ENCODE measurements around the gene KATNB1. TPM values are rescaled to one million over a fixed set of nuclear protein-coding genes. Genes with fewer than 3 reads are reported as not detected.
"Not testable (repeated sequence)": the region's sequence is repeated elsewhere in the genome, so short reads cannot be mapped to it uniquely, and the experiment has no call there.

The KATNB1 gene
- total RNA-seq, 1 experiment from 2014 or later, result 62.7 TPM

GRCh38 chr16:57784334-57784733 lies 48.8 kb downstream of the KATNB1 start:
- no peak for DNase-seq
- Histone ChIP-seq H3K4me3 (no peak overlapping the region), H3K9me3 (no peaks in the 10 kb centered on the region), H3K36me3 (peaks cover 93% of the 10 kb centered on the region), H3K27me3 (no peaks in the 10 kb centered on the region)

GRCh38 chr16:57785385-57785784 lies 49.8 kb downstream of the KATNB1 start:
- Histone ChIP-seq H3K4me3 (no peak overlapping the region), H3K36me3 (peaks cover 95% of the 10 kb centered on the region), H3K9me3 (no peaks in the 10 kb centered on the region), H3K27me3 (no peaks in the 10 kb centered on the region)
- no peak for DNase-seq

- Histone ChIP-seq H3K27me3 (no peaks in the 10 kb centered on the region), H3K9me3 (no peaks in the 10 kb centered on the region), H3K36me3 (peaks cover 97% of the 10 kb centered on the region), H3K4me3 (no peak overlapping the region)
- DNase-seq, result no peak
Observed at GRCh38 chr16:57785924-57786323, 50.4 kb downstream of the KATNB1 start.

DNA sequence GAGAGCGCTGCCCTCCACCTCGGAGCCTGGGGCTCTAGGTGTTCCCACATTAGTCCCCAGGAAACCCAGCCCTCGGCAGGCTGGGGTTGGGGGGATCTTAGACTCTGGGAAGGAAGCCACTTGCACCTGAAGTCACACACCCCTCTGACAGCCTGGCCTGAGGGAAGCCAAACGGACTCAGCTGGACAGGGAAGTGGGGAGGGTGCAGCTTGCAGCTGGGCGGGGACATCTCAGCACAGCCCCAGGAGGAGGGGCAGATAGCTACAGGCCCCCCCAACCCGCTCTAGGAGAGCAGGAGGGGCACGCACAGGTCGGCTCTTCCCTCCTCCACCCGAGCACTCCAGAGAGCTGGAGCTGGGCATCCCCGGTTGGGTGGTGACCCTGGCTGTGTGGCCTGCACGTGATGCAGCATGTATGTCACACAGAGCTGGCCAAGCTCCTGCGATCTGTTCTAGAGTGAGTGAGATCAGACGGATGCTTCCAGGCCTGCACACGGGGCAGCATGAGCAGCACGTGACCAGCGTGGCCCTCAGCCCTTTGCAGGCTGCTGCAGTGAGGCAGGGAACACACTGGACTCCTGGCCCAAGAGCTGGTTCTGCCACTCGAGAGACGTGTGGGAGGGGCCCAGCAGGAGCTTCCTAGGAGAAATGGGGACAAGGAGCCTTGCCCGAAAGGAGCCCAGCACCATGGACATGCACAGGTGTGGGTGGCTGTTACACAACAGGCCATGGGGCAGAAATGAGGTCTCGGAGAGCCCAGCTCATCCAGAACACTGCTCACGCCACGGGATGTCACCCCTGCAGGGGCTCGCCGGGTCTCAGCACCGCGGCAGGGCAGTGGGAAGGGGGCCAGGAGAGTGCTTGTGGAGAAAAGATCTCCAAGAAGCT lies 51.3 kb downstream of the KATNB1 start:
- Histone ChIP-seq H3K27me3 (no peaks in the 10 kb centered on the region), H3K9me3 (no peaks in the 10 kb centered on the region), H3K4me3 (no peak overlapping the region), H3K36me3 (peaks cover 97% of the 10 kb centered on the region)
- no peak for DNase-seq

- no peak overlapping the region for H3K4me3 ChIP-seq
- DNase-seq, result no peak
- peaks cover 97% of the 10 kb centered on the region for H3K36me3 ChIP-seq
- no peaks in the 10 kb centered on the region for H3K27me3 ChIP-seq
- no peaks in the 10 kb centered on the region for H3K9me3 ChIP-seq
Observed at GRCh38 chr16:57787519-57787905, 51.9 kb downstream of the KATNB1 start.

- Histone ChIP-seq H3K4me3 (no peak overlapping the region), H3K36me3 (peaks cover 99% of the 10 kb centered on the region), H3K9me3 (no peaks in the 10 kb centered on the region), H3K27me3 (no peaks in the 10 kb centered on the region)
- no peak for DNase-seq
Observed at GRCh38 chr16:57788252-57788841, 52.8 kb downstream of the KATNB1 start.

GRCh38 chr16:57788951-57789350 lies 53.4 kb downstream of the KATNB1 start:
- DNase-seq, result no peak
- Histone ChIP-seq H3K36me3 (peaks cover 99% of the 10 kb centered on the region), H3K9me3 (no peaks in the 10 kb centered on the region), H3K4me3 (no peak overlapping the region), H3K27me3 (no peaks in the 10 kb centered on the region)

- DNase-seq, result no peak
- no peaks in the 10 kb centered on the region for H3K9me3 ChIP-seq
- H3K36me3 ChIP-seq, result peaks cover 99% of the 10 kb centered on the region
- H3K27me3 ChIP-seq, result no peaks in the 10 kb centered on the region
- no peak overlapping the region for H3K4me3 ChIP-seq
Observed at GRCh38 chr16:57791195-57791892, 55.8 kb downstream of the KATNB1 start.

DNA sequence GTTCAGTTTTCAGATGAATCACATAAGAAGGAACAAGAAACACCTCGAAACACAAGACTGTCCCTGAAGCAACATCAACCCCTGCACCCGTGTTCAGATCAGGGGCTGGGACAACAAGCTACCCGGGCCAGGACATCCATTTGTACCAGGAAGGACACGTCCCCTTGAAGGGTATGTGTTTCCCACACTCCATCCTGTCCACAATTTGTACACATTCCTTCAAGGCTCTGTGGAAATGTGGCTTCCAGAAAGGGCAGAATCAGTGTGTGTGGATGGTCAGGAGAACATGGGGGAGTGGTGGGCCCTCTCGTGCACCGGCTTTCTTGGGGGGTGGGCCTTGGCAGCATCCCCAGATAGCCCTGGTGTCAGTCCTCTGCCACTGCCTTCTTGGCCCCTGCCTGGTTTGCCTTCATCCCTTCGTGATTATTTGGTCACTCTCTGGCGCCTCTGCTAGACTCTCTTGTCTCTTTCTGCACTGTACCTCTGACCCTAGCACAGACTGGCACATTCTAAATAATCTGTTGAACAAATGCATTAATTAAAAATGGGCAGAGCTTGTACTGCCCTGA lies 56.4 kb downstream of the KATNB1 start:
- Histone ChIP-seq H3K4me3 (no peak overlapping the region), H3K36me3 (peaks cover 99% of the 10 kb centered on the region), H3K27me3 (no peaks in the 10 kb centered on the region), H3K9me3 (no peaks in the 10 kb centered on the region)
- DNase-seq, result no peak

DNA sequence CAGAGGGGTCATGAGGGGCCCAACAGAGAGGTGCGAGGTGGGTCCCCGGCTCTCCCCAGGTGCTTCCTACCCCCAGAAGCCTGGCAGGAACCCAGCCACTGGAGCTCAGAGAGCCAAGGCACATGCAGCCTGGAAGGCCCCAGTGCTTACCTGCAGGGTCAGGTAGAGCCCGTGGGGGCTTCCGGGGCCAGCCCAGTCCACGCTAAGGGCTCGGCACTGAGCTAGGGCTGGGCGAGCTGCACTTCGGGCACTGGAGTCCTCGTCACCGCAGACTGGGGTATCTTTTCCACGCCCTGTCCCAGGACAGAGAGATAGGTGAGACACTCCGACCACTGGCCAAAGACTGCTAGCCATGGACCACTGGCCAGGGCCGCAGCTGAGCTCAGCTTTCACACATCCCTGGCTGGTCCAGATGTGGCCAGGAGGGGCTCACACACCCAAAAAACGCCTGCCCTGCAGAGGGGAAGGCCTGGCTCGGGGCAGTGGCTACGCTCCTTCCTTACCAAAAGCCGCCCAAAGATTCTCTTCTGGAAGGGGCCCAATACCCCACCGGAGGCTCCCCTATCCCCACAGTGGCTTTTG lies 59.4 kb downstream of the KATNB1 start:
- DNase-seq, result no peak
- no peak overlapping the region for H3K4me3 ChIP-seq
- peaks cover 97% of the 10 kb centered on the region for H3K36me3 ChIP-seq
- H3K27me3 ChIP-seq, result no peaks in the 10 kb centered on the region
- H3K9me3 ChIP-seq, result no peaks in the 10 kb centered on the region

DNA sequence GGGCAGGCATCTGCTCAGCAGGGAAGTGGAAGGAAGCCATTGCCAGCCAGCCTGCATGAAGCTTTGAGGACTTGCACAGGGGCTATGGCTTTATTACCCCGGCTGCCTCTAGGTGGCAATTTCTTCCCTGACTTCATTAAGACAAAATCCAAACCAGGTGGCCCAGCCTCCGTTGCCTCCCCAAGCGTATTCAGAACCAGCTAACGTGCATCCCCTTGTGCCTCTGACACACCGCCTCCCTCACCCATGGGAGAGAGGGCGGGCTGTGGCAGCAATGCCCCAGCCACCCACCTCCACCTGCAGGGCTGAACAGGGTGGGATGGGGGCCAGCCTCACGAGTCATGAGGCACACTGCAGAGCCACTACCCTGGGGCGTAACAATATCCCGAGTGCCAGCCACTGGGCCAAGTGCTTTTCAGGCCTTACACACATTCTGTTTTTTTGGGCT lies 59.9 kb downstream of the KATNB1 start:
- DNase-seq, result peak; percentile 72
- H3K36me3 ChIP-seq, result peaks cover 97% of the 10 kb centered on the region
- H3K27me3 ChIP-seq, result no peaks in the 10 kb centered on the region
- no peak overlapping the region for H3K4me3 ChIP-seq
- H3K9me3 ChIP-seq, result no peaks in the 10 kb centered on the region

GRCh38 chr16:57796014-57796413 lies 60.4 kb downstream of the KATNB1 start:
- H3K4me3 ChIP-seq, DNase-seq, H3K9me3 ChIP-seq, H3K27me3 ChIP-seq: not testable (repeated sequence)
- H3K36me3 ChIP-seq, result peaks cover 97% of the 10 kb centered on the region

- Histone ChIP-seq H3K4me3 (no peak overlapping the region), H3K27me3 (no peaks in the 10 kb centered on the region), H3K9me3 (no peaks in the 10 kb centered on the region), H3K36me3 (peaks cover 91% of the 10 kb centered on the region)
- no peak for DNase-seq
Observed at GRCh38 chr16:57797216-57797525, 61.6 kb downstream of the KATNB1 start.

GRCh38 chr16:57797526-57798266 lies 62.1 kb downstream of the KATNB1 start:
- Histone ChIP-seq H3K36me3 (peaks cover 86% of the 10 kb centered on the region), H3K4me3 (no peak overlapping the region), H3K9me3 (no peaks in the 10 kb centered on the region), H3K27me3 (no peaks in the 10 kb centered on the region)
- DNase-seq, result no peak

DNA sequence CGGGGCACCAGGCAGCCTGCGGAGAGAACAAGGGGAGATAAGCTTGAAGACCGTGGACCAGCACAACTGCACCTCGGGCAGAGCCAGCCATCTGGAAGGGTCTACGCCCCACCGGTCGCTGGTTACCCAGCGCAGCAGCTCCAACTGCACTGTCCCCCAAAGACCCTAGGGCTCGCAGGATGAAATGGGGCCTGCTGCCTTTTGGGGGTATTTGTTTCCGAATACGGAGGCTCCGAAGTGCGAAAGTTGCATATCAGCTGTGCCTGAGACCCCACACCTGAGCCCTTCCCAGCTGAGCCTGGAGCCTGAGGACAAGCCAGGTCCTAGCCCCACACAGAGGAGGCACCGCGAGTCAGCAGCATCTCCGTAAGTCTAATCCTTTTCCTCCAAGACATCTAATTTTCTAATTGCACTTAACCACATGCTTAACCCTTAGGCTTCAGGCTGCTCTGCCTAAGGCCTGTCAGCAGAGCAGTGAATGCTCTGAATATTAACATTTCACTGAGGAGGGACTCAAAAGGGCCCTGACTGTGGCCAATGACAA lies 62.8 kb downstream of the KATNB1 start:
- Histone ChIP-seq H3K36me3 (peaks cover 80% of the 10 kb centered on the region), H3K4me3 (no peak overlapping the region), H3K9me3 (no peaks in the 10 kb centered on the region), H3K27me3 (no peaks in the 10 kb centered on the region)
- no peak for DNase-seq

- peaks cover 72% of the 10 kb centered on the region for H3K36me3 ChIP-seq
Observed at GRCh38 chr16:57798953-57799599, 63.5 kb downstream of the KATNB1 start.

More at GRCh38 chr16:57798953-57799599, 63.5 kb downstream of the KATNB1 start:
- Histone ChIP-seq H3K4me3 (no peak overlapping the region), H3K9me3 (no peaks in the 10 kb centered on the region), H3K27me3 (no peaks in the 10 kb centered on the region)
- DNase-seq, result no peak

All from MG63 (cell line).